ENCODE data around the gene CDR2. TPM values are rescaled to one million over a fixed set of nuclear protein-coding genes. Genes with fewer than 3 reads are reported as not detected.

Gene CDR2
- total RNA-seq, 1 experiment from 2014 or later: 29.3 TPM

GRCh38 chr16:22359679-22360078, 14.7 kb downstream of the CDR2 start:
- intact Hi-C loops (cut with micrococcal nuclease; ENCODE audit: unreplicated experiment): no loop called here
- H4K20me1 ChIP-seq (ENCODE audit: insufficient read depth): no peaks in the 10 kb centered on the region
- no peak overlapping the region for H3K4me3 ChIP-seq
- no TSS peak for BruUV-seq (replicated peaks)
- TF ChIP-seq EZH2 (IDR thresholded peaks at IDR 0.05; ENCODE audit: low read depth) (no peak), CTCF (conservative IDR thresholded peaks at IDR 0.05) (no peak)
- POLR2A ChIA-PET (ENCODE audit: unreplicated experiment): no interaction called here
- DNase-seq: no peak
- H3K9me2 ChIP-seq (ENCODE audit: insufficient read depth): no peaks in the 10 kb centered on the region
- H3K4me1 ChIP-seq (replicated peaks; ENCODE audit: insufficient read depth): no peaks in the 10 kb centered on the region
- H2AFZ ChIP-seq: no peak overlapping the region
- no peaks in the 10 kb centered on the region for H3K9me3 ChIP-seq (ENCODE audit: insufficient read depth, low read depth)
- peaks cover 56% of the 10 kb centered on the region for H3K79me2 ChIP-seq (ENCODE audit: low read depth)
- H3K36me3 ChIP-seq (ENCODE audit: low read depth): peaks cover 23% of the 10 kb centered on the region
- CTCF ChIA-PET: interaction anchor here (0.7 kb wide), 1 partner anchor 48 kb away, joined by 4 read pairs; no protein-coding TSS in a partner anchor
- H3K27ac ChIP-seq: no peak overlapping the region
- H3K27me3 ChIP-seq (ENCODE audit: insufficient read depth, low read depth): no peaks in the 10 kb centered on the region
- H3K4me2 ChIP-seq: no peak overlapping the region
- H3F3A ChIP-seq (ENCODE audit: insufficient read depth, low read depth): peaks cover 20% of the 10 kb centered on the region; the same call in 1 of the 2 replicates

GRCh38 chr16:22358000-22358399, 16.4 kb downstream of the CDR2 start:
- Histone ChIP-seq H3K27me3 (ENCODE audit: insufficient read depth, low read depth) (no peaks in the 10 kb centered on the region), H2AFZ (no peak overlapping the region), H3K4me2 (no peak overlapping the region), H4K20me1 (ENCODE audit: insufficient read depth) (no peaks in the 10 kb centered on the region), H3K9me2 (ENCODE audit: insufficient read depth) (no peaks in the 10 kb centered on the region), H3K27ac (no peak overlapping the region), H3K4me1 (replicated peaks; ENCODE audit: insufficient read depth) (peaks cover 12% of the 10 kb centered on the region), H3K9me3 (ENCODE audit: insufficient read depth, low read depth) (no peaks in the 10 kb centered on the region), H3K4me3 (no peak overlapping the region), H3K36me3 (ENCODE audit: low read depth) (peaks cover 8% of the 10 kb centered on the region; the same call in 1 of the 2 replicates), H3K79me2 (ENCODE audit: low read depth) (peaks cover 58% of the 10 kb centered on the region), H3F3A (ENCODE audit: insufficient read depth, low read depth) (peaks cover 24% of the 10 kb centered on the region; the same call in 1 of the 2 replicates)
- POLR2A ChIA-PET (ENCODE audit: unreplicated experiment): interaction anchor here (0.6 kb wide), 1 partner anchor 1164 kb away, joined by 3 read pairs; no protein-coding TSS in a partner anchor
- no TSS peak for BruUV-seq (replicated peaks)
- CTCF ChIA-PET: no interaction called here
- TF ChIP-seq EZH2 (IDR thresholded peaks at IDR 0.05; ENCODE audit: low read depth): no peak
- no peak for TF ChIP-seq CTCF (conservative IDR thresholded peaks at IDR 0.05)
- intact Hi-C loops (cut with micrococcal nuclease; ENCODE audit: unreplicated experiment): no loop called here
- no peak for DNase-seq

GRCh38 chr16:22357635-22357971, 16.8 kb downstream of the CDR2 start:
- H3K79me2 ChIP-seq (ENCODE audit: low read depth): peaks cover 62% of the 10 kb centered on the region
- no peak overlapping the region for H2AFZ ChIP-seq
- H3K9me3 ChIP-seq (ENCODE audit: insufficient read depth, low read depth): no peaks in the 10 kb centered on the region
- no peak for TF ChIP-seq EZH2 (IDR thresholded peaks at IDR 0.05; ENCODE audit: low read depth)
- TF ChIP-seq CTCF (conservative IDR thresholded peaks at IDR 0.05): no peak
- H3K27ac ChIP-seq: no peak overlapping the region
- BruUV-seq (replicated peaks): no TSS peak
- H3K36me3 ChIP-seq (ENCODE audit: low read depth): peaks cover 9% of the 10 kb centered on the region; the same call in 1 of the 2 replicates
- DNase-seq: no peak
- intact Hi-C loops (cut with micrococcal nuclease; ENCODE audit: unreplicated experiment): no loop called here
- H3K4me3 ChIP-seq: no peak overlapping the region
- CTCF ChIA-PET: no interaction called here
- H3K9me2 ChIP-seq (ENCODE audit: insufficient read depth): no peaks in the 10 kb centered on the region
- no peaks in the 10 kb centered on the region for H3K27me3 ChIP-seq (ENCODE audit: insufficient read depth, low read depth)
- H3K4me1 ChIP-seq (replicated peaks; ENCODE audit: insufficient read depth): peaks cover 12% of the 10 kb centered on the region
- H3K4me2 ChIP-seq: no peak overlapping the region
- POLR2A ChIA-PET (ENCODE audit: unreplicated experiment): interaction anchor here (0.6 kb wide), 1 partner anchor 42 kb away, joined by 9 read pairs; no protein-coding TSS in a partner anchor
- H3F3A ChIP-seq (ENCODE audit: insufficient read depth, low read depth): peaks cover 24% of the 10 kb centered on the region; the same call in 1 of the 2 replicates
- no peaks in the 10 kb centered on the region for H4K20me1 ChIP-seq (ENCODE audit: insufficient read depth)
